OCI-LY7 (cell line): ENCODE results near the gene SPAG6.

Experiments
- EZH2phosphoT487 ChIP-seq: fragments of 200-600 bp; sonication (generic); IDR thresholded peaks from 2 replicates; pipeline ENCODE4 v1.6.1; 2018; ENCODE audit warnings: low read depth, borderline replicate concordance, mild to moderate bottlenecking, mixed run types, antibody characterized with exemption, low read length, moderate library complexity, mixed read lengths
- TF ChIP-seq, protein P1 (sequence below): fragments of 200-600 bp; sonication (generic); conservative IDR thresholded peaks from 2 replicates; pipeline ENCODE4 v1.5.1; 2014; ENCODE audit warnings: mild to moderate bottlenecking, antibody characterized with exemption, low read length, moderate library complexity, mixed read lengths

DNA sequence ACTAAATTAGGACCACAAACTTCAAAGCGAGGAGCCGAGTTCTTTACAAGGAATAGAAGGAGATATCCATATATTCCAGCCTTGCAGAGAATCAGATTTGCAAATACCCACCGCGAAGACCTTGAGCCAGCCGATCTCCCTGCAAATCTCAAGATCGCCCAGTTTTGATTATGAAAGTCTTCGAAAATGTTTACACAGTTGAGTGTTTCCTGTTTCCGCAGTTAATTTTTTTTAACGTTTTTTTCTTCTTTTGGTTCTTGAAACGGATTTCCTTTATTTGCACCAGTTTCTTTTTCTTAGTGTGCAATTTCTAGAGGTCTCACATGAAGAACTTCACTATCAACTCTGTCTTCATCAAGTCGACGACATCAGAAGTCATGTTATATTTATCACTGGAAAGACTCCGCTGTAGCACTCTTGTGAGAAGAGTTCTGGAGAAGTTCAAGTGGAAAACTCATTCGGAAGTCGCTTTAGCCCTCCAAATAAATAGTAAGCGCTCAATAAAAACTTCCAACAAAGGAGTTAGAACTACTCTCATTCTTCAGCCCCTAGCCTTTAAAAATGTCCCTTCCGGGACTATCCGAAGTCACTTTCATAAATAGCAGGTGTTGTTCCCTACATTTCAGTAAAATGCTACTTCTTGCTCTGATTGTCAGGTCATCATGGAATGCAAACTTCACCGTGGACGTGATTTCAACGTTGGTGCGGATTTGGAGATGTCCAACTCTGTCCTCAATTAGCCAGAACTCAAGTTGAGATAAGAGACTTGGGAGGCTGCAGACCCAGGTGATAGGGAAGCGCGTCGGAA lies 11.9 kb upstream of the SPAG6 start:
- TF ChIP-seq, protein P1, sequence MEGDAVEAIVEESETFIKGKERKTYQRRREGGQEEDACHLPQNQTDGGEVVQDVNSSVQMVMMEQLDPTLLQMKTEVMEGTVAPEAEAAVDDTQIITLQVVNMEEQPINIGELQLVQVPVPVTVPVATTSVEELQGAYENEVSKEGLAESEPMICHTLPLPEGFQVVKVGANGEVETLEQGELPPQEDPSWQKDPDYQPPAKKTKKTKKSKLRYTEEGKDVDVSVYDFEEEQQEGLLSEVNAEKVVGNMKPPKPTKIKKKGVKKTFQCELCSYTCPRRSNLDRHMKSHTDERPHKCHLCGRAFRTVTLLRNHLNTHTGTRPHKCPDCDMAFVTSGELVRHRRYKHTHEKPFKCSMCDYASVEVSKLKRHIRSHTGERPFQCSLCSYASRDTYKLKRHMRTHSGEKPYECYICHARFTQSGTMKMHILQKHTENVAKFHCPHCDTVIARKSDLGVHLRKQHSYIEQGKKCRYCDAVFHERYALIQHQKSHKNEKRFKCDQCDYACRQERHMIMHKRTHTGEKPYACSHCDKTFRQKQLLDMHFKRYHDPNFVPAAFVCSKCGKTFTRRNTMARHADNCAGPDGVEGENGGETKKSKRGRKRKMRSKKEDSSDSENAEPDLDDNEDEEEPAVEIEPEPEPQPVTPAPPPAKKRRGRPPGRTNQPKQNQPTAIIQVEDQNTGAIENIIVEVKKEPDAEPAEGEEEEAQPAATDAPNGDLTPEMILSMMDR, result no peak
- TF ChIP-seq EZH2phosphoT487, result no peak
